K562 (cell line): ENCODE data around the gene SHFL. TPM values are rescaled to one million over a fixed set of nuclear protein-coding genes. Genes with fewer than 3 reads are reported as not detected.
A peak's percentile ranks its signal among the peaks of the same experiment; 100 is the strongest.

Experiments used
- ADNP ChIP-seq: fragments of 200-800 bp; sonication (Bioruptor generic); IDR thresholded peaks from 2 replicates; pipeline ENCODE4 v1.6.1; 2016; ENCODE audit warnings: missing genetic modification characterization, missing compliant biosample characterization
- CAMTA2 ChIP-seq: fragments of 250-450 bp; sonication (Bioruptor Pico); conservative IDR thresholded peaks from 2 replicates; pipeline ENCODE4 v1.5.1; 2022
- E2F6 ChIP-seq, 2 experiments: IDR thresholded peaks; 2 replicates each; pipeline ENCODE4 v1.6.1; 2011; ENCODE audit warnings: borderline replicate concordance in 1 of 2, control low read depth in 1 of 2, low read depth in 1 of 2, low read length in 1 of 2, mild to moderate bottlenecking in 1 of 2, mixed read lengths in 1 of 2, moderate library complexity in 1 of 2; ENCODE audit not compliant: insufficient read depth in 1 of 2, insufficient read length in 1 of 2, poor library complexity in 1 of 2, severe bottlenecking in 1 of 2; ENCODE audit errors: extremely low read depth in 1 of 2
- EP400 ChIP-seq: fragments of 450-650 bp; IDR thresholded peaks from 2 replicates; pipeline ENCODE4 v1.6.1; 2017; ENCODE audit warnings: antibody characterized with exemption, mild to moderate bottlenecking, moderate library complexity
- FOSL1 ChIP-seq: fragments of 200-800 bp; sonication (Bioruptor generic); conservative IDR thresholded peaks from 2 replicates; pipeline ENCODE4 v1.6.1; 2016; ENCODE audit warnings: missing genetic modification characterization, missing compliant biosample characterization
- HMG20A ChIP-seq: fragments of 450-650 bp; formaldehyde crosslinking; conservative IDR thresholded peaks from 2 replicates; pipeline ENCODE4 v1.4.0; 2020; ENCODE audit warnings: mild to moderate bottlenecking, mixed read lengths
- POLR2B ChIP-seq: fragments of 450-650 bp; IDR thresholded peaks from 2 replicates; pipeline ENCODE4 v1.6.1; 2018; ENCODE audit warnings: low read depth; ENCODE audit not compliant: partially characterized antibody
- SIRT6 ChIP-seq: IDR thresholded peaks from one replicate; pipeline ENCODE4 v1.6.1; 2012; ENCODE audit warnings: low read depth, mild to moderate bottlenecking, control low read depth, inconsistent platforms, low read length, moderate library complexity
- SMAD4 ChIP-seq: fragments of 250-450 bp; sonication (Bioruptor Pico); conservative IDR thresholded peaks from 2 replicates; pipeline ENCODE4 v1.8.0; 2021; ENCODE audit warnings: inconsistent platforms, mild to moderate bottlenecking, moderate library complexity
- SMARCC2 ChIP-seq: fragments of 450-650 bp; IDR thresholded peaks from 2 replicates; pipeline ENCODE4 v1.6.1; 2017; ENCODE audit warnings: antibody characterized with exemption, moderate library complexity, mild to moderate bottlenecking, low read depth
- SPI1 ChIP-seq: IDR thresholded peaks from 2 replicates; pipeline ENCODE4 v1.6.1; 2011; ENCODE audit warnings: low read depth, low read length, control low read depth, borderline replicate concordance
- ZBTB12 ChIP-seq: fragments of 250-450 bp; sonication (Bioruptor Pico); IDR thresholded peaks from 2 replicates; pipeline ENCODE4 v1.4.0; 2020
- ZFX ChIP-seq: sonication (generic); formaldehyde crosslinking; IDR thresholded peaks from 2 replicates; pipeline ENCODE4 v1.8.0; 2022; ENCODE audit warnings: mild to moderate bottlenecking, missing genetic modification reagents, moderate library complexity
- ZNF280A ChIP-seq: fragments of 450-650 bp; IDR thresholded peaks from 2 replicates; pipeline ENCODE4 v1.6.1; 2018; ENCODE audit warnings: mild to moderate bottlenecking, low read depth; ENCODE audit not compliant: partially characterized antibody
- ZNF3 ChIP-seq: fragments of 250-450 bp; sonication (Bioruptor Pico); IDR thresholded peaks from 2 replicates; pipeline ENCODE4 v1.5.0; 2021; ENCODE audit warnings: mild to moderate bottlenecking, moderate library complexity
- ZNF384 ChIP-seq: IDR thresholded peaks from 2 replicates; pipeline ENCODE4 v1.6.1; 2012; ENCODE audit warnings: low read depth, low read length, improper control_type of control experiment
- ZNF764 ChIP-seq: fragments of 250-450 bp; sonication (Bioruptor Pico); IDR thresholded peaks from 2 replicates; pipeline ENCODE4 v1.4.0; 2020; ENCODE audit warnings: low read depth, mild to moderate bottlenecking, moderate library complexity
- polyA plus RNA-seq, 8 experiments: library from polyadenylated mRNA; depleted of rRNA in 4 of 8; stranded (reverse) in 5 of 8; unstranded in 3 of 8; fragments of >200 nt; fragmentation: Nextera tagmentation in 2 of 8; fragmentation: Illumina TruSeq in 1 of 8; extraction: Ambion mirVana in 2 of 8; extraction: Trizol in 1 of 8; gene quantifications; 2 replicates each; pipeline versions ENCODE4 v1.2.1 to v1.2.3, GENCODE V29; 2011 to 2014; ENCODE audit warnings: inconsistent platforms in 1 of 8, missing spikeins in 1 of 8
- total RNA-seq, 7 experiments: library from RNA; depleted of rRNA in 6 of 7; stranded (reverse); fragments of >200 nt in 6 of 7; fragmentation: Illumina TruSeq in 2 of 7; extraction: Trizol in 2 of 7; gene quantifications; 2 replicates each; pipeline versions ENCODE4 v1.2.1 to v1.2.3, GENCODE V29; 2011 to 2021; ENCODE audit warnings: low replicate concordance in 1 of 7
- TF ChIP-seq, protein P1 (sequence below): fragments of 450-650 bp; IDR thresholded peaks from 2 replicates; pipeline ENCODE4 v1.6.1; 2016; ENCODE audit warnings: low read depth, mild to moderate bottlenecking, moderate library complexity
- TF ChIP-seq, protein P2 (sequence below), 3 experiments: IDR thresholded peaks in 2 of 3; conservative IDR thresholded peaks in 1 of 3; 2 replicates each; pipeline ENCODE4 v1.5.1; 2011 to 2012; ENCODE audit warnings: low read length in 3 of 3, mild to moderate bottlenecking in 3 of 3, control low read depth in 2 of 3, improper control_type of control experiment in 1 of 3, inconsistent platforms in 1 of 3, low read depth in 1 of 3, mixed read lengths in 1 of 3, moderate library complexity in 1 of 3; ENCODE audit not compliant: insufficient read depth in 2 of 3
- TF ChIP-seq, protein P3 (sequence below): sonication (generic); formaldehyde crosslinking; IDR thresholded peaks from 2 replicates; pipeline ENCODE4 v1.5.0; 2020; ENCODE audit warnings: missing genetic modification reagents

The SHFL gene
- total and polyA plus RNA-seq, 9 of the 15 experiments (the other 6 are each of a cell fraction or from before 2014, with no cell fraction given) = 1.5 to 25.7 (median 13.0) TPM

- no peak for TF ChIP-seq ZBTB12 (CRISPR knock-in tag)
- no peak for TF ChIP-seq FOSL1 (tag)
- no peak for TF ChIP-seq ZNF3 (CRISPR knock-in tag)
- TF ChIP-seq, protein P1, sequence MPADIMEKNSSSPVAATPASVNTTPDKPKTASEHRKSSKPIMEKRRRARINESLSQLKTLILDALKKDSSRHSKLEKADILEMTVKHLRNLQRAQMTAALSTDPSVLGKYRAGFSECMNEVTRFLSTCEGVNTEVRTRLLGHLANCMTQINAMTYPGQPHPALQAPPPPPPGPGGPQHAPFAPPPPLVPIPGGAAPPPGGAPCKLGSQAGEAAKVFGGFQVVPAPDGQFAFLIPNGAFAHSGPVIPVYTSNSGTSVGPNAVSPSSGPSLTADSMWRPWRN = no peak
- no peak for TF ChIP-seq ZNF764 (CRISPR knock-in tag)
- no peak for TF ChIP-seq ZFX (CRISPR knock-in tag)
- TF ChIP-seq ZNF384 = no peak
- no peak for TF ChIP-seq ZNF280A
- TF ChIP-seq E2F6 (IDR thresholded peaks at IDR 0.05; ENCODE audit: borderline replicate concordance in 1 of 2, extremely low read depth in 1 of 2, insufficient read depth in 1 of 2, insufficient read length in 1 of 2, low read depth in 1 of 2, low read length in 1 of 2, poor library complexity in 1 of 2, severe bottlenecking in 1 of 2) = peak in 1 of 2 experiments; percentile 18
- TF ChIP-seq HMG20A = no peak
- no peak for TF ChIP-seq EP400
- TF ChIP-seq SMARCC2 = no peak
- no peak for TF ChIP-seq CAMTA2
- TF ChIP-seq, protein P2, sequence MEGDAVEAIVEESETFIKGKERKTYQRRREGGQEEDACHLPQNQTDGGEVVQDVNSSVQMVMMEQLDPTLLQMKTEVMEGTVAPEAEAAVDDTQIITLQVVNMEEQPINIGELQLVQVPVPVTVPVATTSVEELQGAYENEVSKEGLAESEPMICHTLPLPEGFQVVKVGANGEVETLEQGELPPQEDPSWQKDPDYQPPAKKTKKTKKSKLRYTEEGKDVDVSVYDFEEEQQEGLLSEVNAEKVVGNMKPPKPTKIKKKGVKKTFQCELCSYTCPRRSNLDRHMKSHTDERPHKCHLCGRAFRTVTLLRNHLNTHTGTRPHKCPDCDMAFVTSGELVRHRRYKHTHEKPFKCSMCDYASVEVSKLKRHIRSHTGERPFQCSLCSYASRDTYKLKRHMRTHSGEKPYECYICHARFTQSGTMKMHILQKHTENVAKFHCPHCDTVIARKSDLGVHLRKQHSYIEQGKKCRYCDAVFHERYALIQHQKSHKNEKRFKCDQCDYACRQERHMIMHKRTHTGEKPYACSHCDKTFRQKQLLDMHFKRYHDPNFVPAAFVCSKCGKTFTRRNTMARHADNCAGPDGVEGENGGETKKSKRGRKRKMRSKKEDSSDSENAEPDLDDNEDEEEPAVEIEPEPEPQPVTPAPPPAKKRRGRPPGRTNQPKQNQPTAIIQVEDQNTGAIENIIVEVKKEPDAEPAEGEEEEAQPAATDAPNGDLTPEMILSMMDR (IDR thresholded peaks at IDR 0.05 in 2 of 3, conservative IDR thresholded peaks at IDR 0.05 in 1 of 3; ENCODE audit: insufficient read depth in 2 of 3, low read depth in 1 of 3, low read length in 3 of 3) = no peak
- TF ChIP-seq ADNP (tag) = no peak
- TF ChIP-seq SIRT6 = no peak
- TF ChIP-seq SPI1 = no peak
- TF ChIP-seq SMAD4 = peak; percentile 51; the same call in 1 of the 2 replicates
- TF ChIP-seq, protein P3, sequence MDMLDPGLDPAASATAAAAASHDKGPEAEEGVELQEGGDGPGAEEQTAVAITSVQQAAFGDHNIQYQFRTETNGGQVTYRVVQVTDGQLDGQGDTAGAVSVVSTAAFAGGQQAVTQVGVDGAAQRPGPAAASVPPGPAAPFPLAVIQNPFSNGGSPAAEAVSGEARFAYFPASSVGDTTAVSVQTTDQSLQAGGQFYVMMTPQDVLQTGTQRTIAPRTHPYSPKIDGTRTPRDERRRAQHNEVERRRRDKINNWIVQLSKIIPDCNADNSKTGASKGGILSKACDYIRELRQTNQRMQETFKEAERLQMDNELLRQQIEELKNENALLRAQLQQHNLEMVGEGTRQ (CRISPR knock-in tag) = peak; percentile 30
- no peak for TF ChIP-seq POLR2B
Measured at GRCh38 chr19:10091895-10092641, 6.0 kb downstream of the SHFL start (continued).
